NCI-H1048 (cell line): Measurements from ENCODE around the gene RAPGEF6.
"Not testable (repeated sequence)": the region's sequence is repeated elsewhere in the genome, so short reads cannot be mapped to it uniquely, and the experiment has no call there.

Experiments used
- DNase-seq: peaks from one replicate; lab custom pipeline; 2025; lab: John Stamatoyannopoulos, UW

RAPGEF6 gene

DNA sequence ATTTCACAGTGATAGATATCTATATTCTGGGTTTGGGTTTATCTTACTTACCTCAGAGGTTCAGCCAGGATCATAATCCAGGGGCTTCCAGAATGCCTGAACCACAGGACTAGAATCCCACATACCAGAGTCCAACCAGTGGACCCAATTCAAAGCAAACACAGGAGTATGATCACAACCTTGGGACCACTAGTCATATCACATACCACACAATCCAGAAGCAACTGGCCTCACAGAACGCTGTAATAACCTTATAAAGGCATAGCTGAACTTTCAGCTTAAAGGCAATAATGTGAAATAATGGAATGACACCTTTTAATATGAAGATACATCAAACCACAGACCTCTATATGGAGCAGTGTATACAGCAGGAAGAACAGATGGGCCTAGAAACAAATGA is 25.3 kb downstream of the RAPGEF6 start:
- no peak for DNase-seq

DNA sequence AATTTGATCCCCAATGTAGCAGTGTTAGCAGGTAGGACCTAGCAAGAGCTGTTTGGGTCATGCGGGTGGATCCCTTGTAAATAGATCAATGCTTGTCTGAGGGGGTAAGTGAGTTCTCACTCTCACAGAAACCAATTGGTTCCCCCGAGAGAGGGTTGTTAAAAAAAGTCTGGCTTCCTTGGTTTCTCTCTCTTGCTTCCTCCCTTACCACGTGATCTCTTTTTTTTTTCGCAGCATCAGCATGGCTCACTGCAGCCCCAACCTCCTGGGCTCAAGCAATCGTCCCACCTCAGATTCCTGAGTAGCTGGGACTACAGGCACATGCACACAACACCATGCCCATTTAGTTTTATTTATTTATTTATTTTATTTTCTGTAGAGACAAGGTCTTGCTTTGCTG is 26.4 kb downstream of the RAPGEF6 start:
- DNase-seq: no peak

DNA sequence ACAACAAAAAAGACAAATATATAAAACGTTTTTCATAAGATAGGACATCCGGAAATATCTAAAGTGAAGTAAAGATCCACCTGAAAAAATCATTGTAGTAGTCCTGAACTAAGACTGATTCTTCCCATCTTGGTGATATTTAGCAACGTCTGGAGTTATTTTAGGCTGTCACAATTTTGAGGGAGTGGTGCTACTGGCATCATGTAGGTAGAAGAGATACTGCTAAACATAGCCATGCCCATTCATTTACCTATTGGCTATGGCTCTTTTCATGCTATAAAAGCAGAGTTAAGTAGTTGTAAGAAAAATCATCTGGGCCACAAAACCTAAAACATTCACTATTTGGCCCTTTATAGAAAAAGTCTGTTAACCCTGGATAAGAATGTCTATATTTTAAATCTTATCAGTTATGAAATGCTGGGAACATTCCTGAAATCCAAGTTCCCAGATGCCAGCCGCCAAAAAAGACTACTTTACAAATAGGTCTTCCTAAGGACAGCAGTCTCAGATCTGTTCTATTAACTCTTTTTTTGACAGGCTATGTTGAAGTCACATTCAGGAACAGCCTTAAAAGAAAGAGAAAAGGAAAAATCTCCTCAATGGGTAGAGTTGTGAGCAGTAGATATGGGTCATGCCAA is 27.0 kb downstream of the RAPGEF6 start:
- DNase-seq: no peak

DNA sequence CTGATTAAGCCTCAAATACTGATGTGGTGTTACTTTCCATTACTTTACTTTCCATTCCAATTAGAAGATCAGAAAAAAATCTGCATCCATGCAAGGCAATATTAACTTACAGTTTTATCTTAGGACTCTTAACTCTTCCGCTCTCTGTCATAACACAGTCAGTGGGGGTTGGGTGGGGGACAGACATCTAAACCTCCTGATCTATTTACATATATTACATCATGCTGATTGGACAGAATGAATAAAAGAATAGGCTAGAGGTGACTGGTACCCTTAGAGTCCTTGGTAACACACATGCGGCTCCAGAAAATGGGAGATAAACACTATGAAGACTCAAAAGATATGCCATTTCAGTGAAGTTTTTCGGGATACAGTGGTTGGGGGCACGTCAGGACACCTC is 27.6 kb downstream of the RAPGEF6 start:
- no peak for DNase-seq

DNA sequence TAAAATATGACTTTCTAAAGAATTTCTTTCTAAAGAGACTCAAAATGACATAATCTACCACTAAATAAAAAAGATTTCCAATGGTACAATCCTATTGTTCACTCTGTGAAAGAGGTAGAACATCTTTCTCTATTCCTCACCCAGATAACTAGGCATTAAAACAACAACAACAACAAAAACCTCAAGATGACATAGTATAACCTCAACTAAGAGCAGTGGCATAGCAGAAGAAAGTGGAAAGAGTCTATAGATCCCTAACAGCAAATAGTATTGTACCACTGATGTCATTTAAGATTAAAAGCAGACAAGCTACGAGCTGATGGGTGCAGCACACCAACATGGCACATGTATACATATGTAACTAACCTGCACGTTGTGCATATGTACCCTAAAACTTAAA is 29.9 kb downstream of the RAPGEF6 start:
- no peak for DNase-seq

DNA sequence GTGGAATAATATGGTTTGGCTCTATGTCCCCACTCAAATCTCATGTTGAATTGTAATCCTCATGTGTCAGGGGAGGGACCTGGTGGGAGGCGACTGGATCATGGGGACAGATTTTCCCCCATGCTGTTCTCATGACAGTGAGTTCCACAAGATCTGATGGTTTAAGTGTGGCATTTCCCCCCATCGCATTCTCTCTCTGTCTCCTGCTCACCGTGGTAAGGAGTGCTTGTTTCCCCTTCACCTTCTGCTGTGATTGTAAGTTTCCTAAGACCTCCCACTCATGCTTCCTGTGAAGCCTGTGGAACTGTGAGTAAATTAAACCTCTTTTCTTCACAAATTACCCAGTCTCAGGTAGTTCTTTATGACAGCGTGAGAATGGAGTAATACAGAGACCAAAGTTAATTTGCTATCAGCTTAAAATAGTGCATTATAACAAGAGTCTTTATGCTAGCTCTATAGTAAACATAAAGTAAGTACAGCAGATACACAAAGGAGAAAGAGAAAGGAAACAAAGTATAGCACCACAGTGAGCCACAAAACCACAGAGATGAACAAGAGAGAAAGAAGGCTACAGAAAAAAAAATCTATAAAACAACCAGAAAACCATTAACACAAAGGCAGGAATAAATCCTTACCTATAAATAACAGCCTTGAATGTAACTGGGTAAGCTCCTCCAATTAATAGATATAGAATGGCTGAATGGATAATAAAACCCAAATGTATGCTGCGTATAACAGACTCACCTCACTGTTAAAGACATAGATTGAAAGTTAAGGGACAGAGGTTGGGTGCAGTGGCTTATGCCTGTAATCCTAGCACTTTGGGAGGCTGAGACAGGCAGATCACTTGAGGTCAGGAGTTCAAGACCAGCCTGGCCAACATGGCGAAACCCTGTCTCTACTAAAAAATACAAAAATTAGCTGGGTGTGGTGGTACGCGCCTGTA is 39.7 kb downstream of the RAPGEF6 start:
- no peak for DNase-seq

DNA sequence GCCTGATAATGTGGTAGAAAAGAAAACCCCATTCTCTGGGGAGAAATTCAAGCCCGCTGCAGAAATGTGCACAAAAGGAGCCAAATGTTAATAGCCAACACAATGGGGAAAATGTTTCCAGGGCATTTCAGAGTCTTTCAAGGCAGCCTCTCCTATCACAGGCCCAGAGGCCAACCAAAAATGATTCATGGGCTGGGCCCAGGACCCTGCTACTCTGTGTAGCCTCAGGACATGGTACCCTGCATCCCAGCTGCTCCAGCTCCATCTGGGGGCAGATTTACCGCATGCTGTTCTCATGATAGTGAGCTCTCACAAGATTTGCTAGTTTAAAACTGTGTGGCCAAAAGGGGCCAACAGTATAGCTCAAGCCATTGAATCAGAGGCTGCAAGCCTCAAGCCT is 41.1 kb downstream of the RAPGEF6 start:
- no peak for DNase-seq

DNA sequence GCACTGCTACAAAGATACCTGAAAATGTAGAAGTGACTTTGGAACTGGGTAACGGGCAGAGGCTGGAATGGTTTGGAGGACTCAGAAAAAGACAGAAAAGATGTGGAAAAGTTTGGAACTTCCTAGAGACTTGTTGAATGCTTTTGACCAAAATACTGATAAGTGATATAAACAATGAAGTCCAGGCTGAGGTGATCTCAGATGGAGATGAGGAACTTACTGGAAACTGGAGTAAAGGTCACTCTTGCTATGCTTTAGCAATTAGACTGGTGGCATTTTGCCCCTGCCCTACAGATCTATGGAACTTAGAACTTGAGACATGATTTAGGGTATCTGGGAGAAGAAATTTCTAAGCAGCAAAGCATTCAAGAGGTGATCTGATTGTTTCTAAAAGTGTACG is 41.6 kb downstream of the RAPGEF6 start:
- DNase-seq: not testable (repeated sequence)

DNA sequence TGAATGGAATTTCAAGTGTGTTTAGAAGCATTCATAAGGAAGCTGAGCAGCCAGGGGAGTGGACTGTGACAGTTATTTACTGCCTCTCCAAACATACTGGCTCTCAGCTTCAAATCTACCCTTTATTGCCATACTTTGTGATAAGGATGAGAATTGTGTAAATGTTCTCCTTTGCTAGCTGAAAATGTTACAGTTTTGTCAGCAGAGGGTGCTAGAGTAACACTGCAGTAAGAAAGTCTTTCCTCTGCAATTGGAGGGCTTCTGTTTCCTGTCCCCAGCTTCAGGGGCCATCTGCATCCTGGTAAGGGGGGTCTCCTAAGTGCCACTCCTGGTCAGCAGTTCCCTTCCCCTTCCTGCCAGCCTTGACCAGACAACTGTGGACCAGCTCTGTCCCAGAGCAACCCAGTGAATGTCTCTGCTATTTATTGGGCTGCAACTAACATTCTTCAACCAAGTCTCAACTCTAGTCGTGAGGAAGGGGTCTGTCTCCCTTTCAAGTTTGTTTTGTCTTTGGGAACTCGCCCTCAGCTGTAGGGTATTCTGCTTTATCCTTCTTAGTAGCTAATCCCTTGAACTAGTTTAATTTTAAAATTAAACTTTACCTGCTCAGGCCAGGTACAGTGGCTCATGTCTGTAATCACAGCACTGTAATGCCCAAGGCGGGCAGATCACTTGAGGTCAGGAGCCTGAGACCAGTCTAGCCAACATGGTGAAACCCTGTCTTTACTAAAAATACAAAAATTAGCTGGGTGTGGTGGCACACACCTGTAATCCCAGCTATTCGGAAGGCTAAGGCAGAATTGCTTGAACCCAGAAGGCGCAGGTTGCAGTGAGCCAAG is 45.3 kb downstream of the RAPGEF6 start:
- no peak for DNase-seq

DNA sequence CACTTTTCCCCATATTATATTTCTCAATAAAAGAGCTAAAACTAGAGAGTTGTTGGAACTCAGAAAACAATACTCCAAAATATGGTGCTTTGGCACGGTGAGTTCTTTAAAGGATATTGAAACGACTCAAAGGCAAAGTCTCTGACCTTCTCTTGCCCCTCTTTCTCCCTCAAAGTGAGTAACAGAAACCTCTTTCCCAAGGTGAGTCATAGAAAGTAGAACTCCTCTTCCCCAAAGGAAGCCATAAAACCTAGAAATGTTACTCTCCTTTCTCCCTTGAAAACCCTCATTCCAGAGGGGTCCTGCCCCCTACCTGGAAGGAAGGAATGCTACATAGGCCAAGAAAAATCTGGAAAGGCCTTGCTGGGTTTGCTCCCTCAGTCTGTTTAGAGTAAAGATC is 47.5 kb downstream of the RAPGEF6 start:
- no peak for DNase-seq

DNA sequence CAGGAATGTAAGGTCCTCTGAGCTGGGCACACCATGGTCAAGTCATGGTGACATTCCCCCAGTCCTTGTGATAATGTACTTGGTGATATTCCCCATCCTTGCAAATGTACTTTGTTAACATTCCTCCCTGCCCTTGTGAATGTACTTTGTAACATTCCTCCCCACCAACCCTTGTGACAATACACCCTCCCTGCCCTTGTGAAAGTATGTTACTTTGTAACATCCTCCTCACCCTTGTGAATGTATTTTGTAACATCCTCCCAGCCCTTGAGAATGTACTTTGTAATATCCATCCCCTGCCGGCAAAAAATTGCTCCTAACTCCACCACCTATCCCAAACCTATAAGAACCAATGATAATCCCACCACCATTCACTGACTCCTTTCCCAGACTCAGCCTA is 53.3 kb downstream of the RAPGEF6 start:
- DNase-seq: no peak

DNA sequence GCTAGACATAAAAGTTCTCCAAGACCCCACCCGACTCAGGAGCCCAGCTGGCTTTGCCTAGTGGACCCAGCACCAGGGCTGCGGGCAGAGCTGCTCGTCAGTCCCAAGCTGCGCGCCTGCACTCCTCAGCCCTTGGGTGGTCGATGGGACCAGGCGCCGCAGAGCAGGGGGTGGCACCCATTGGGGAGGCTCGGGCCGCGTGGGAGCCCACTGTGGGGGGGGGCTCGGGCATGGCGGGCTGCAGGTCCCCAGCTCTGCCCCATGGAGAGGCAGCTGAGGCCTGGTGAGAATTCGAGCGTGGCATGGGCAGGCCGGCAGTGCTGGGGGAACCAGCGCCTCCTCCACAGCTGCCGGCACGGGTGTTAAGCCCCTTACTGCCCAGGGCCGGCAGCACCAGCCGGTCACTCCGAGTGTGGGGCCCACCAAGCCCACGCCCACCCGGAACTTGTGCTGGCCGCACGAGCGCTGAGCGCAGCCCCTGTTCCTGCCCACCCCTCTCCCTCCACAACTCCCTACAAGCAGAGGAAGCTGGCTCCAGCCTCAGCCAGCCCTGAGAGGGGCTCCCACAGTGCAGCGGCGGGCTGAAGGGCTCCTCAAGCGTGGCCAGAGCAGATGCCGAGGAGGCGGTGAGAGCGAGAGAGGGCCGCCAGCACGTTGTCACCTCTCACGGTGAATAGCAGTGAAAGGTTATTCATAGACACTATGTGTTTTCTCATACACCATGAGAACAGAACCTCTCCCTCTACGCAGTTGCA is 54.9 kb downstream of the RAPGEF6 start:
- DNase-seq: no peak

DNA sequence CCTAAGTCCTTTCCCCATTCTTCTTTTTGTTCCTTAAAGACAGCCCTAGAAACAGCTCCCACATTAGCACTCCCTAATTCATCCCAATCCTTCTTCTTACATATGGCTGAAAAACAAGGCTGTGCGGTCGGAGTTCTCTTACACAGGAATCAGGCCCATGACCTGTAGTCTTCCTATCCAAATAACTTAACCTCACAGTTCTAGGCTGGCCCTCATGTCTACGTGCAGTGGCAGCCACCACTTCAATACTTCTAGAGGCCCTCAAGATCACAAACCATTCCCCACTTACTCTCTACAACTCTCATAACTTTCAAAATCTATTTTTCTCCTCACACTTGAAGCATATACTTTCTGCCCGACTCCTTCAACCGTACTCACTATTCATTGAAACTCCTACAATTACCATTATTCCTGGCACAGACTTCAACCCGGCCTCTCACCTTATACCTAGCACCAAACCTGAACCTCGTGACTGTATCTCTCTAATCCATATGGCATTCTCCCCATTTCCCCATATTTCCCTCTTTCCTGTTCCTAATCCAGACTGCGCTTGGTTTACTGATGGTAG is 59.3 kb downstream of the RAPGEF6 start:
- DNase-seq: no peak

DNA sequence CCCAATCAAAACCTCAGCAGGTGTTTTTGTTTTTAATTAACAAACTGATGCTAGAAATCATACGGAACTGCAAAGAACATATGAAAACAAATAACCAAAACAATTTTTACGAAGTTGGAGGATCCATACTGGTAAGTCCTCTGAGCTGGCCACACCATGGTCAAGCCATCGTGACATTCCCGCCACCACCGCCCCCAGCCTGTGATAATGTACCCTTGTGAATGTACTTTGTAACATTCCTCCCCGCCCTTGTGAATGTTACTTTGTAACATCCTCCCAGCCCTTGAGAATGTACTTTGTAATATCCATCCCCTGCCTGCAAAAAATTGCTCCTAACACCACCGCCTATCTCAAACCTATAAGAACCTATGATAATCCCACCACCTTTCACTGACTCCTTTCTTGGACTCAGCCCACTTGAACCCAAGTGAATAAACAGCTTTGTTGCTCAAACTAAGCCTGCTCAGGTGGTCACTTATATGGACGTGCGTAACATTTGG is 63.3 kb downstream of the RAPGEF6 start:
- no peak for DNase-seq

DNA sequence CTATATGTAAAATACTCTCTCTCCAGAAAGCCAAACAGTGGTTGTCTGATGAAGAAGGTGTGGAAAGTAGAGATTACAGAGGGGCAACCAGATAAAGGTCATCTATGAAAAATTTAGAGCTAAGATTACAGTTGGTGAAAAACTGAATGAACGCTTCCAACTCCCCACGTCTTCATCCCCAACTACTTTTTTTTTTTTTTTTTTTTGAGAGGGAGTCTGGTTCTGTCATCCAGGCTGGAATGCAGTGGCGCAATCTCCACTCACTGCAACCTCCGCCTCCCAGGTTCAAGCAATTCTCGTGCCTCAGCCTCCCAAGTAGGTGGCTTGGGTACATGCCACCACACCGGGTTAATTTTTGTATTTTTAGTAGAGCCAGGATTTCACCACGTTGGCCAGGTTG is 64.3 kb downstream of the RAPGEF6 start:
- no peak for DNase-seq

DNA sequence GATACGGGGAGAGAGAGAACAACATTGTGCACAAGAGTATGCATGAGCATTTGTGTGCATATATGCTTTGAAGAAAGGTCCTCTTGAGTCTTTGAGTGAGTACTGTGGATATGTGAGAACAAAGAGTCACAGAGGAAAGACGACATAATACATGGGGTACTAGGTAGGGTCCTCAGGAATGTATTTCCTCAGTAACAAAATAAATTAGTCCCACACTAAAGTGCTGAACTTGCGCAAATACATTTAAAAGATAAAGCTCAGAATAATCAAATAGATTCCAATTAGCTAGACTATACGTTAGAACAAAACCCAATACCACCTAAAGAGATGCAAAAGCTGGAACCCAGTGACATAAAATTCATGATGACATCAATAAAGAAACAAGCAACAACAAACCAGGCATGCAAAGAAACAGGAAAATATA is 70.8 kb downstream of the RAPGEF6 start:
- no peak for DNase-seq

DNA sequence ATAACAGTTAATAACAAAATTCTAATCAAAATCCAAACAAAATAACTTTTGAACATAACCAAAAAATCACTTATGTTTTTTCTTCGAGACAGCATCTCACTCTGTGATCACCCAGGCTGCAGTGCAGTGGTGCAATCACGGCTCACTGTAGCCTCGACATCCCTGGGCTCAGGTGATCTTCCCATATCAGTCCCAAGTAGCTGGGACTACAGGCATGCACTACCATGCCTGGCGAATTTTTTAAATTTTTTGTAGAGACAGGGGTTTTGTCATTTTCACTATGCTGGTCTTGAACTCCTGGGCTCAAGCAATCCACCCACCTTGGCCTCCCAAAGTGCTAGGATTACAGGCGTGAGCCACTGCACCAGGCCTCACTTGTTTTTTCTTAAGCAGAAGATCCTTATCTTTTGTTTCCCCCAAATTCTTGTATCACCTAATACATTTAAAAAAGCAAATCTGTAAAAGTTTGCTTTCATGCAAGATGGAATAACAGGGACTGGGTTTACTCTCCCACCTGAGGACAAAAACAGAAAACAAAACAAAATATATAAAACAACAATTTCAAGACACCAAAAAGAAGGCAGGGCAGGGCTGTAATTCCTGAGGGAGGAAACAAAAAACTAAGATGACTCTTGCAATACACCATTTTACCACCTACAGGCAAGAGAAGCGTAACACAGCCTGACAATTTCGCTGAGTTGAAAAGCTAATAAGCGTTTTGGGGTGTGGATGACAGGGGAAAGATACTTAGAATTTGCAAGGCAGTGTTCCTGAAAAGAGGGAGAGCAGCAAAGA is 71.4 kb downstream of the RAPGEF6 start:
- no peak for DNase-seq

DNA sequence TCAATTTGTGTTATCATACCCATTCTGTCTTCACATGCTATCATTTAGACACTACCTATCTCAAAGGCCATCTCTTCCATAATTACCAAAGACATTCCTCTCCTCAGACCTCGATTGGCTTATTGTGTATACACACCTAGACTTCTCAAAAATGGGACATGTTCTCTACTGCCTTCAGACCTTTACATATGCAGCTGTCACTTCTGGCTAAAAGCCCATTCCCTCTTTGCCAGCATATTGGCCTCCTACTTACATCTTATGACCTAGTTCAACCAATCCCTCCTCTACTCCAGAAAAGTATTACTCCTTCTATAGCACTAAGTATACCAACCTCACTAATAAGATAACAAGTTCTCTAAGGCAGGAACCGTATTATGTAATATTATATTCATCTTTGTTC is 84.4 kb downstream of the RAPGEF6 start:
- no peak for DNase-seq

DNA sequence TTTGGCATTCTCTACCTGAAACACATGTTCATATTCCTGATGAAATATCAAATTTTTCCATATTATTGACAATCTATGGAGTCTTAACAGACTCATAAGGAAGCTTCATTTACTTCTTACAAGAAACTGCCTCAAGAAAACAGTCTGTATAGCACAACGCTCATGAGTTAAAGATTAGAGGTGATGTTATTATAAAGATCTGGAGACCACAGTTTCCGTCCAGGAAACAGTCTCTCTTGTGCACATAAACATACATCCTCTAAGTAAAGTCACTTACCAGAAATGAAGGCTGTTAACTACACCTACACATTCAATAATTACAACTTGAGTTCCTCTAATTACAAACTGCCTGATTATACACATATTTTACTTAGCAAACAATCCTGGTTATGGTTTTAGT is 86.9 kb downstream of the RAPGEF6 start:
- no peak for DNase-seq

DNA sequence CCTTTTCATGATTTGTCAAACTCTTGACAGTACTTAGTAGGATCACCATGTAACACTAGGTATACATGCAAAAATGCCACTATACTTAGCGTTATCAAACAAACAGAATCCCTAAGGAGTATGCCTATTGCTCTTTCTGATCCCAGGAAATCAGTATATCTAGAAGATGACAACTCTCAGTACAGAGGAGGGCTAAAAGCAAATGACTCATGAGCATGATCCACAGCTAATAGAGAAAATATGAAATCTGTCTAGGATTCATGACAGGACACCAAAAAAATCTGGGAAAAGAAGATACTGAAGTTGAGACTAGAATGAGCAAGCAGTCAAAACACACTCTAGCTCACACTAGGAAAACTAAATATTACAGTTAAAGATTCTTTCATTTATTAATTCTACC is 89.2 kb downstream of the RAPGEF6 start:
- no peak for DNase-seq

DNA sequence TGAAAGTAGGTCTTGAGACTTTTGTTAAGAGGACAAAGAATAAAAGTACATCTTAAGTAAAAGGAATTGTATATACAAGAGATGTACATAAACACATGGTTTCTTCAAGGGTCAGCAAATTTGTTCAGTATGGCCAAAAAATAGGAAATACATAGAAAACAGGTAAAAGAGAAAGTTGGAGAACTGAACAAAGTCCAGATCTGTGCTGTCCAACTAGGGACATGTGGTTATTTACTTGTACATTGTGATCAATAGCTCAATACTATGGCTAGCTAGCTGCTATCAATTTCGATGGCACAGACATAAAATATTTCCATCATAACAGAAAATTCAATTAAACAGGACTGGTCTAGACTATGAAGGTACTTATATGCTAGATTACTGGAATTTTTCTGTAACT is 92.3 kb downstream of the RAPGEF6 start:
- no peak for DNase-seq
